HFF-Myc (cell line): ENCODE measurements around the gene SH3BGRL2.

Experiments
- DNase-seq: peaks from one replicate; pipeline ENCODE4 v3.0.0-alpha.2; 2011; ENCODE audit warnings: low read depth; ENCODE audit errors: extremely low read depth
- H3K4me3 ChIP-seq: replicated peaks from 2 replicates; pipeline ENCODE4 v1.5.1; 2011; ENCODE audit warnings: low read depth, mild to moderate bottlenecking, control low read depth, low read length
- TF ChIP-seq, protein P1 (sequence below): IDR thresholded peaks from 2 replicates; pipeline ENCODE4 v1.5.1; 2012; ENCODE audit warnings: mild to moderate bottlenecking, low read depth, low read length, control low read depth; ENCODE audit errors: missing control alignments

Gene SH3BGRL2

DNA sequence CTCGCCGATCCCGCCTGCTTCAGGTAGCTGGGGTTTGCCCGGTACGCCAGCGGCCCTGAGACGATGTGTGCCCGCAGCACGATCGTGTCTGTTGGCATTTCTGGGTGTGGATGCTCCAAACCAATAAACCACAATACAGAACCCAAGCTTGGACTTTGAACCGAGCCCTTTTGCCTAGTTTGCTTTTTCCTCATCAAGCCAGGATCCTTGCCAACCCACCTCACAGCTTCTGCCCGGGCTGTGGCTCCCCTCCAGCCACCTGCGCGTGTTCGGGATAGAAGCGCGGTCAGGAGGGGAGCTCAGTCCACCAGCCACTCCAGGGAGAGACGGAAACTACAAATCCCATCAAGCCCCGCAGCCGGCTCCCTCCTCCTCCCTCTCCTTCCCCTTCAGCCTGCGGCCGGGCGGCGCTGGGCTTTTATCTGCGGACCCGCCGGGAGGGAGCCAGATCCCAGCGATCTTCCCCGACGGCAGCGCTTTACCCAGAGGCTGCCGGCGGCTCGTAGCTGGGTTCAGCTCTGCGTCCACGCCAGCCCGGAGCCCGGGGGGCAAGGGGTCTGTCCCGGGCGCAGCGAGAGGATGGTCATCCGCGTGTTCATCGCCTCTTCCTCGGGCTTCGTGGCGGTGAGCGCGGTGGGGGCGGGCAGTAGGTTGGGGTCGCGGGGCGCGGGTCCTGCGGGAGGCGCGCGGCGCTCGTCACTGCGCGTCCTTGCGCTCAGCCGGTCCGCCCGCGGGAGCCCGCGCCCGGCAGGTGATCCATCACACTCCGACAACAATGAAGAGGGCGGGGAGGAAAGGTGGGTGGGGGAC, at the start of gene SH3BGRL2:
SH3BGRL2 (plus strand) TSS at position 447 of the 810 bp plus-strand sequence; CDS start at position 580, 133 bp downstream.
- TF ChIP-seq, protein P1, sequence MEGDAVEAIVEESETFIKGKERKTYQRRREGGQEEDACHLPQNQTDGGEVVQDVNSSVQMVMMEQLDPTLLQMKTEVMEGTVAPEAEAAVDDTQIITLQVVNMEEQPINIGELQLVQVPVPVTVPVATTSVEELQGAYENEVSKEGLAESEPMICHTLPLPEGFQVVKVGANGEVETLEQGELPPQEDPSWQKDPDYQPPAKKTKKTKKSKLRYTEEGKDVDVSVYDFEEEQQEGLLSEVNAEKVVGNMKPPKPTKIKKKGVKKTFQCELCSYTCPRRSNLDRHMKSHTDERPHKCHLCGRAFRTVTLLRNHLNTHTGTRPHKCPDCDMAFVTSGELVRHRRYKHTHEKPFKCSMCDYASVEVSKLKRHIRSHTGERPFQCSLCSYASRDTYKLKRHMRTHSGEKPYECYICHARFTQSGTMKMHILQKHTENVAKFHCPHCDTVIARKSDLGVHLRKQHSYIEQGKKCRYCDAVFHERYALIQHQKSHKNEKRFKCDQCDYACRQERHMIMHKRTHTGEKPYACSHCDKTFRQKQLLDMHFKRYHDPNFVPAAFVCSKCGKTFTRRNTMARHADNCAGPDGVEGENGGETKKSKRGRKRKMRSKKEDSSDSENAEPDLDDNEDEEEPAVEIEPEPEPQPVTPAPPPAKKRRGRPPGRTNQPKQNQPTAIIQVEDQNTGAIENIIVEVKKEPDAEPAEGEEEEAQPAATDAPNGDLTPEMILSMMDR: no peak
- H3K4me3 ChIP-seq: peak within 1 kb of the TSS; percentile 46
- DNase-seq: no peak

DNA sequence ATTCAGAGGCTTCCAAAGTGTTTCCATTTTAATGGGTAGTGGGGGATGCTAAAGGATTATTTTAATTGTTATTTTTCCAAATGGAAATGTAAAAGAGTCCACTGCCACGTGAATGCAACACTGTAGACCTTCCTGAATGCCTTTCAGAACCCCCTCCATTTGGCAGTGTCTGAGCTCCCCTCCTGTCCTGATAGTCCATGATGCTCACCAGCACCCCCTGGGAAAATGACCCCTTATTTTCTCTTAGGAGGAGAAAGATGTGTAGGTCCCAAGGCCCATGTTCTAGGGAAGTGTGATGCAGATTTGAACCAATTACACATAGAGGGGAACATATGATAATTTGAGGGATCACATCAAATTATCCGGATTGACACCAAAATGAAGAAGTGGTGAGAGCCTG, 46.8 kb upstream of the SH3BGRL2 start:
- no peak overlapping the region for H3K4me3 ChIP-seq
- TF ChIP-seq, protein P1: no peak

DNA sequence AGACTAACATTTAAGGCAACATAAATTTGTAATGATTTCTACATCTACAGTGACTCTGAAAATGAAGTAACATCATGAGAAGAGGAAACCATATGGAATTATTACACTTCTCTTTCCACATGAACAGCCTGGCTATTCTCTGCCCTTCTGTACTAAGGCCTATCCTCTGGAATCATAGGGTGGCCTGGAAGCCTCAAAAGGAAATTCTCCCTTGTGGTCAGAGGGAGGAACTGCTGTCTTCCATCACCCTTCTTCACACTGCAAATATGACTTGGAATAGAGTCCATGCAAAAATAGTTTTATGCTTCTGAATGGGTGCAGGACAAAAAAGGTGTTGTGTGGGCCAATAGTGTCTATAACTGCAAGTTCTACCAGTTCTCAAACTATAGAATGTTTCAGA, 44.6 kb upstream of the SH3BGRL2 start:
- H3K4me3 ChIP-seq: no peak overlapping the region
- no peak for DNase-seq
- TF ChIP-seq, protein P1: peak; percentile 53

More for the DNA sequence above, 46.8 kb upstream of the SH3BGRL2 start:
- no peak for DNase-seq

DNA sequence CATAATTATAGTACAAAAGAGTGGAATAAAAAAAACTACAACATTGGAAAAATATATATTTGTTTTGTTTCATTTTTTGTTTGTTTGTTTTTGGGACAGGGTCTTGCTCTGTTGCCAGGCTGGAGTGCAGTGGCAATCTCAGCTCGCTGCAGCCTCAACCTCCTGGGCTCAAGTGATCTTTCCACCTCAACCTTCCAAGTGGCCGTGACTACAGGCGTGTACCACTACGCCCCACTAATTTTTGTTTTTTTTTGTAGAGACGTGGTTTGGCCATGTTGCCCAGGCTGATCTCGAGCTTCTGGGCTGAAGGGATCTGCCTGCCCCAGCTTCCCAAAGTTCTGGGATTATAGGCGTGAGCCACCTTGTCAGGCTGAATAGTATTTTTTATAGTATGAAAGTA, 41.4 kb upstream of the SH3BGRL2 start:
- no peak for DNase-seq
- TF ChIP-seq, protein P1: no peak
- no peak overlapping the region for H3K4me3 ChIP-seq

DNA sequence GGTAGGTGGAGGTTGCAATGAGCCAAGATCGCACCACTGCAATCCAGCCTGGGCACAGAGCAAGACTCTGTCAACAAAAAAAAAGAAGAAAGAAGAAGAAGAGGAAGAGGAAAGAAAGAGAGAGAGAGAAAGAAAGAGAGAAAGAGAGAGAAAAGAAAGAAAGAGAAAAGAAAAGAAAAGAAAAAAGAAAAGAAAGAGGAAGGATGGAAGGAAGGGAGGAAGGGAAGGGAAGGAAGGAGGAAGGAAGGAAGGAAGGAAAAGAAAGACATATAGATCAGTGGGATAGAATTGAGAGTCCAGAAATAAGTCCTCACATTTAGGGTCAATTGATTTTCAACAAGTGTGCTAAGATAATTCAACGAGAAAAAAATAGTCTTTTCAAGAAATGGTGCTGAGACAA, 34.0 kb upstream of the SH3BGRL2 start:
- TF ChIP-seq, protein P1: no peak
- no peak overlapping the region for H3K4me3 ChIP-seq
- no peak for DNase-seq

DNA sequence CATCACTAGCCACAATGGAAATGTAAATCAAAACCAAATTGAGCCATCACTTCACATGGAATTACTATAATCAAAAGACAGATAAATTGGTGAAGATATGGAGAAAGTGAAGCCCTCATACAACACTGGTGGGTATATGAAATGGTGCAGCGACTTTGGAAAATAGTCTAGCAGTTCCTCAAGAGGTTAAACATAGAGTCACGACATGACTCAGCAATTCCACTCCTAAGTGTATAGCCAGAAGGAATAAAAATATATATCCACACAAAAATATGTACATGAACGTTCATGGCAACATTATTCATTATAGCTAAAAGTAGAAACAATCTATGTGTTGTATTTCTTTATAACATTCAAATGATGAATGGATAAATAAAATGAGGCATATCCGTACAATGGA, 33.1 kb upstream of the SH3BGRL2 start:
- DNase-seq: no peak
- no peak overlapping the region for H3K4me3 ChIP-seq
- TF ChIP-seq, protein P1: no peak
